Ascending aorta (tissue), 2 donors: ENCODE results near the gene MEDAG. TPM values are rescaled to one million over a fixed set of nuclear protein-coding genes. Genes with fewer than 3 reads are reported as not detected.

Source experiments
- DNase-seq, 2 donors: peaks; one replicate each; pipeline ENCODE4 v3.0.0-alpha.2; 2019; ENCODE audit warnings: low spot score in 2 of 2
- H3K27ac ChIP-seq, 2 donors: fragments of 200-600 bp; sonication (generic); one replicate each; pipeline ENCODE4 v1.5.1; 2016 to 2017; ENCODE audit warnings: mild to moderate bottlenecking in 1 of 2
- H3K27me3 ChIP-seq: fragments of 200-600 bp; sonication (generic); one replicate; pipeline ENCODE4 v1.5.1; 2017
- H3K36me3 ChIP-seq, 2 donors: fragments of 200-600 bp; sonication (generic); one replicate each; pipeline ENCODE4 v1.5.1; 2016
- H3K4me1 ChIP-seq, 2 donors: fragments of 200-600 bp; sonication (generic); one replicate each; pipeline ENCODE4 v1.5.1; 2016 to 2017; ENCODE audit warnings: mild to moderate bottlenecking in 1 of 2
- H3K4me3 ChIP-seq, 2 donors: fragments of 200-600 bp; sonication (generic); one replicate each; pipeline ENCODE4 v1.5.1; 2016 to 2017; ENCODE audit warnings: mild to moderate bottlenecking in 1 of 2
- H3K9me3 ChIP-seq, 2 donors: fragments of 200-600 bp; sonication (generic); one replicate each; pipeline ENCODE4 v1.5.1; 2016
- CTCF ChIP-seq, 3 experiments: fragments of 200-600 bp in 2 of 3; fragments of 450-650 bp in 1 of 3; sonication (generic) in 2 of 3; IDR thresholded peaks; one replicate each; pipeline ENCODE4 v1.5.1; 2016 to 2019; ENCODE audit warnings: antibody characterized with exemption in 3 of 3, mild to moderate bottlenecking in 1 of 3, moderate library complexity in 1 of 3
- intact Hi-C: fragments of 100-400 bp; cut with DNase I; formaldehyde crosslinking; loops from one replicate; pipeline ENCODE4 v1.15.1; 2023
- total RNA-seq: library from RNA; depleted of rRNA; stranded (reverse); fragments of >200 nt; gene quantifications from one replicate; pipeline ENCODE4 v1.1.0, GENCODE V29; 2016

MEDAG gene
- total RNA-seq, 1 donor from 2014 or later, result 98.8 TPM

DNA sequence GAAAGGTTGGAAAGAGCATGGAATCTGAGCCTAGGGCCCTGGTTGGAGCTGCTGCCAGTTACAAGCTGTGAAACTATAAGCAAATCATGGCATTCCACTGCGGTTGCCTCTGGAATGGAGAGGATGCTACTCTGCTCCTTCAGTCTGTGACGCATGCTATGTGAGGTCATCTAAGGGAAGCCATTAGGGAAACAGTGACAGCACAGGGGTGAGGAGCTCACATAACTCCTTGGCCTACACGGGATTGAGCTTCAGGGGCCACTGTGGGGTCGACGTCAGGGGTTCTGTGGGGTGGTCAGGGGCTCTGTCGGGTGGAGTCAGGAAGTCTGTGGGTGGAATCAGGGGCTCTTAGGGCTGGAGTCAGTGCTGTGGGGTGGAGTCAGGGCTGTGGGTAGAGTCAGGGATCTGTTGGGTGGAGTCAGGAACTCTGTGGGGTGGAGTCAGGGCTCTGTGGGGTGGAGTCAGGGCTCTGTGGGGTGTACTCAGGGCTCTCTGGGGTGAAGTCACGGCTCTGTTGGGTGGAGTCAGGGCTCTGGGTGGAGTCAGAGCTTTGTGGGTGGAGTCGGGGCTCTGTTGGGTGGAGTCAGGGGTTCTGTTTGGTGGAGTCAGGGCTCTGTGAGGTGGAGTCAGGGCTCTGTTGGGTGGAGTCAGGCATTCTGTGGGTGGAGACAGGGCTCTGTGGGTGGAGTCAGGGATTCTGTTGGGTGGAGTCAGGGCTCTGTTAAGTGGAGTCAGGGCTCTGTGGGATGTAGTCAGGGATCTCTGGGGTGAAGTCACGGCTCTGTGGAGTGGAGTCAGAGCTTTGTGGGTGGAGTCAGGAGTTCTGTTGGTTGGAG, 35.8 kb upstream of the MEDAG start:
- Histone ChIP-seq H3K4me1 (peaks cover 19 to 54% of the 10 kb centered on the region in 2 donors), H3K9me3 (no peaks in the 10 kb centered on the region), H3K27ac (peak overlapping the region; percentile 88 to 90), H3K36me3 (no peaks in the 10 kb centered on the region), H3K4me3 (no peak overlapping the region), H3K27me3 (no peaks in the 10 kb centered on the region)
- DNase-seq, result peak; percentile 85 to 92
- intact Hi-C loops, result loop anchor here (10.0 kb wide), 3 partner anchors 945 to 1435 kb away; no protein-coding TSS in a partner anchor
- TF ChIP-seq CTCF (IDR thresholded peaks at IDR 0.05), result no peak

DNA sequence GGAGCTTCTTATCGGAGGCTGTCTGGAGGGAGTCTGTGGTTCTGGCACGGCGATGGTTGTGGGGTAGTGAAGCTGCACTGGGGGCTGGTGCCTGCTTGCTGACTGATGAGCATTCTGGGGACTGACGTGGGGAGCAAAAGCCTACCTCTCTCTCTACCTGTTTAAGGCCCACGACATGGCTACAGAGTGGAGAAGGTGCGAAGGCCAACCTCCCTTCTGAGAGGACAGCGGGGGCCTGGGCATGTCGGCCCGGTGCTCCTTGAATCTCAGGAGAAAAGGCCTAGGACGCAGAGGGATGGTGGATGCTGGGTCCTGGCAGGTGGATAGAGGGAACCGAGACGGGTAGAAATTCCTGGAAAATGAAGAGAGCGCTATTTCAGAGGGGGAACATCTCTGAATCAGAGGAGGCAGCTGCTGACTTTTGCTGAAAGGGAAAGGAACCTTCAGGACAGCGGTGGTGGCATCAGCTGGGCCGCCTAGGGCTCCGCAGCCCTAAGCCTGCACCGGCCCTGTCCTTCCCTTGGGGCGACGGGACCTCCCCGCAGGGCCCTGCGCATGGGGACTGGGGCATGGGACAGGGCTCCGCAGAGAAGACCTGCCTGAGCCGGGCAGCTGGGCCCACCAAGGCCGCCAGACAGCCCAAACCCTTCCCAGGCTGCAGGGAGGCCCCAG, 35.0 kb upstream of the MEDAG start:
- intact Hi-C loops, result loop anchor here (10.0 kb wide), 3 partner anchors 946 to 1436 kb away; no protein-coding TSS in a partner anchor
- no peaks in the 10 kb centered on the region for H3K9me3 ChIP-seq
- no peaks in the 10 kb centered on the region for H3K36me3 ChIP-seq
- peak overlapping the region; percentile 88 to 90 for H3K27ac ChIP-seq
- TF ChIP-seq CTCF (IDR thresholded peaks at IDR 0.05), result no peak
- peaks cover 19 to 47% of the 10 kb centered on the region in 2 donors for H3K4me1 ChIP-seq
- H3K27me3 ChIP-seq, result no peaks in the 10 kb centered on the region
- no peak for DNase-seq
- H3K4me3 ChIP-seq, result no peak overlapping the region

DNA sequence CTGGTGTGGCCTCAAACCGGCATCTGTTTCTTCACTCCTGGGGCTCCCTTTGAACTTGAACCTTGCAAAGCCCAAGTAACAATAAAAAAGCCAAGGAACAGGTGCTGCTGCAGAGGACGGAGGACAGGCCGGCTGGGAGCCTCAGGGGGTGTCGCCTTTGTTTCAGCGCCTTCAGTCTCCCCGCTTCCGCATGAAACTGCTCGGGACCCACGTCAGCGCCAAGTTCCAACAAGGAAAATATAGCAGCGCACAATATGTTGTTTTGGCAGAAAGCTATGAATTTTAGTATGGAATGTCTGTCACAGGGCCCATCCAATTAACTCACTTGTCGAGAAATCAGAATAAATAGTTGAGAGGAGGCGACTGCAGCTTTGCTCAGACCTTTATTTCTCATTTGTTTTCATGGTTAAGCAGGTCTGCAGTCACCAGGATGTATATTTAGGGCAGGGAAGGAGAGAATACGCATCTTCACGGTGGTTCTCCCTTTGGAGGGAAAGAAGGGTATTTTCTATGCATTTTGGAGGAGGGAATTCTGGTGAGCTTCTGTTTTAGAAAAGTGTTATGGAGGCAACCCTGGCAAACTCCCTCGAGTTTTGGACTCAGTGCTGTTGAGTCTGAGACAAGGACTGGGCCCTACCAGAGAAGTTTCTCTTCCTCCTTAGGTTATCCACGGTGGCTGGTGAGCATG, 34.3 kb upstream of the MEDAG start:
- no peak overlapping the region for H3K4me3 ChIP-seq
- no peak for TF ChIP-seq CTCF (IDR thresholded peaks at IDR 0.05)
- no peaks in the 10 kb centered on the region for H3K36me3 ChIP-seq
- intact Hi-C loops, result loop anchor here (10.0 kb wide), 3 partner anchors 947 to 1437 kb away; no protein-coding TSS in a partner anchor
- DNase-seq, result no peak
- no peaks in the 10 kb centered on the region for H3K9me3 ChIP-seq
- H3K27ac ChIP-seq, result peak overlapping the region; percentile 88 to 90
- no peaks in the 10 kb centered on the region for H3K27me3 ChIP-seq
- H3K4me1 ChIP-seq, result peaks cover 21 to 50% of the 10 kb centered on the region in 2 donors

DNA sequence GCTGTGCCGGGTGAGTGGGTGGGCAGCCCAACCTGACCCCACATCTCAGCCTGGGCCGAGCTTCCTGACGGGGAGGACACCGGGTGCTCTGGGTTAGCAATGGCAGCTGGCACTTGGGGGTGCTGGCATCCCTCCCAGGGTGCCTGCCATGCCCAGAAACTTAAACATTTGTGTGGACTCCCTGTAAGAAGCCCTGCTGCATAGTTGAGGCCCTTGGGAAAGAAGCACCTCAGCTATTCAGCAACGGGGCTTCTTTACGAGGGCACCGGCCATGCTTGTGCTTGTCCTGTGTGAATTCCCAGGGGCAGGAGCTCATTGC, 33.8 kb upstream of the MEDAG start:
- no peak for DNase-seq
- peaks cover 21 to 50% of the 10 kb centered on the region in 2 donors for H3K4me1 ChIP-seq
- intact Hi-C loops, result loop anchor here (10.0 kb wide), 3 partner anchors 947 to 1437 kb away; no protein-coding TSS in a partner anchor

More for the DNA sequence above, 33.8 kb upstream of the MEDAG start:
- Histone ChIP-seq H3K36me3 (no peaks in the 10 kb centered on the region), H3K27me3 (no peaks in the 10 kb centered on the region), H3K4me3 (no peak overlapping the region), H3K27ac (peak overlapping the region; percentile 88 to 90), H3K9me3 (no peaks in the 10 kb centered on the region)
- no peak for TF ChIP-seq CTCF (IDR thresholded peaks at IDR 0.05)
